CD14-positive monocyte (primary cell): Measurements from ENCODE around the gene PKD2L1. TPM values are rescaled to one million over a fixed set of nuclear protein-coding genes. Genes with fewer than 3 reads are reported as not detected.

Experiments
- DNase-seq, 3 donors: peaks; one replicate each; pipeline ENCODE4 v3.0.0-alpha.2; 2011 to 2022
- H2AFZ ChIP-seq: 2 replicates; pipeline ENCODE4 v1.6.0; 2012; ENCODE audit warnings: mild to moderate bottlenecking, low read depth, low read length, inconsistent platforms; ENCODE audit not compliant: insufficient read depth, poor library complexity, severe bottlenecking
- H3K27ac ChIP-seq, 2 donors: 1 replicate in 1 of 2; 2 replicates in 1 of 2; pipeline ENCODE4 v1.5.1; 2012 to 2013; ENCODE audit warnings: low read length in 2 of 2, control low read depth in 1 of 2, inconsistent platforms in 1 of 2, low read depth in 1 of 2, mild to moderate bottlenecking in 1 of 2
- H3K27me3 ChIP-seq, 2 donors: one replicate each; pipeline versions ENCODE4 v1.6.0 to v1.6.1; 2011 to 2013; ENCODE audit warnings: low read length in 2 of 2; ENCODE audit not compliant: control insufficient read depth in 2 of 2, insufficient read depth in 2 of 2
- H3K36me3 ChIP-seq, 2 donors: replicated peaks in 1 of 2; 1 replicate in 1 of 2; 2 replicates in 1 of 2; pipeline versions ENCODE4 v1.5.1 to v1.6.1; 2012 to 2013; ENCODE audit warnings: low read length in 2 of 2, control low read depth in 1 of 2, inconsistent platforms in 1 of 2, mild to moderate bottlenecking in 1 of 2; ENCODE audit not compliant: insufficient read depth in 2 of 2, control insufficient read depth in 1 of 2
- H3K4me1 ChIP-seq, 2 donors: 1 replicate in 1 of 2; 2 replicates in 1 of 2; pipeline versions ENCODE4 v1.5.1 to v1.6.1; 2012 to 2013; ENCODE audit warnings: low read length in 2 of 2, control low read depth in 1 of 2, inconsistent platforms in 1 of 2, mild to moderate bottlenecking in 1 of 2, moderate library complexity in 1 of 2; ENCODE audit not compliant: insufficient read depth in 2 of 2, control insufficient read depth in 1 of 2
- H3K4me2 ChIP-seq: replicated peaks from 2 replicates; pipeline ENCODE3; 2012; ENCODE audit warnings: low read length, moderate library complexity, mild to moderate bottlenecking; ENCODE audit not compliant: poor library complexity, severe bottlenecking; ENCODE audit errors: extremely low read depth
- H3K4me3 ChIP-seq, 3 experiments: fragments of 200-600 bp in 1 of 3; sonication (generic) in 1 of 3; replicated peaks in 1 of 3; 1 replicate in 2 of 3; 2 replicates in 1 of 3; pipeline ENCODE4 v1.5.1; 2011 to 2013; ENCODE audit warnings: low read length in 3 of 3, mild to moderate bottlenecking in 3 of 3, control low read depth in 2 of 3, low read depth in 2 of 3, inconsistent platforms in 1 of 3, moderate library complexity in 1 of 3
- H3K79me2 ChIP-seq: 2 replicates; pipeline ENCODE4 v1.6.0; 2012; ENCODE audit warnings: mild to moderate bottlenecking, control low read depth, inconsistent platforms, low read length, moderate library complexity; ENCODE audit not compliant: insufficient read depth
- H3K9ac ChIP-seq: 2 replicates; pipeline ENCODE4 v1.6.0; 2017; ENCODE audit warnings: low read length, mild to moderate bottlenecking; ENCODE audit not compliant: insufficient read depth, poor library complexity, severe bottlenecking
- H3K9me3 ChIP-seq, 2 donors: replicated peaks in 1 of 2; 1 replicate in 1 of 2; 2 replicates in 1 of 2; pipeline versions ENCODE4 v1.5.1 to v1.6.1; 2012 to 2013; ENCODE audit warnings: low read length in 2 of 2, control low read depth in 1 of 2; ENCODE audit not compliant: control insufficient read depth in 1 of 2, insufficient read depth in 1 of 2
- H4K20me1 ChIP-seq: 2 replicates; pipeline ENCODE4 v1.6.0; 2012; ENCODE audit warnings: mild to moderate bottlenecking, low read length, control low read depth, moderate library complexity; ENCODE audit not compliant: insufficient read depth
- H3K27ac Mint-ChIP-seq, 7 donors: one replicate each; pipeline ENCODE4 v1.8.0; 2020; ENCODE audit warnings: mild to moderate bottlenecking in 7 of 7, mixed read lengths in 7 of 7, moderate library complexity in 6 of 7, inconsistent platforms in 2 of 7
- H3K27me3 Mint-ChIP-seq, 3 donors: one replicate each; pipeline ENCODE4 v1.8.0; 2021 to 2022; ENCODE audit warnings: low read depth in 3 of 3, mild to moderate bottlenecking in 3 of 3, mixed read lengths in 3 of 3, moderate library complexity in 3 of 3, inconsistent platforms in 1 of 3
- H3K36me3 Mint-ChIP-seq, 2 donors: one replicate each; pipeline ENCODE4 v1.8.0; 2020; ENCODE audit warnings: mixed read lengths in 2 of 2, inconsistent platforms in 1 of 2, mild to moderate bottlenecking in 1 of 2
- H3K4me1 Mint-ChIP-seq: one replicate; pipeline ENCODE4 v1.8.0; 2020; ENCODE audit warnings: mild to moderate bottlenecking, mixed read lengths
- H3K4me3 Mint-ChIP-seq, 2 donors: one replicate each; pipeline ENCODE4 v1.8.0; 2020; ENCODE audit warnings: mild to moderate bottlenecking in 2 of 2, mixed read lengths in 2 of 2, moderate library complexity in 1 of 2
- H3K9me3 Mint-ChIP-seq, 7 donors: one replicate each; pipeline ENCODE4 v1.8.0; 2020 to 2022; ENCODE audit warnings: mixed read lengths in 7 of 7, mild to moderate bottlenecking in 6 of 7, moderate library complexity in 6 of 7, inconsistent platforms in 2 of 7
- WGBS: methylation state at CpG from one replicate; pipeline ENCODE4 v1.1.5; 2013; ENCODE audit warnings: missing lambda C conversion rate; ENCODE audit not compliant: insufficient coverage; 5-methylcytosine and 5-hydroxymethylcytosine counted together
- intact Hi-C, 2 donors: fragments of 100-400 bp; cut with micrococcal nuclease; formaldehyde crosslinking; loops; one replicate each; pipeline versions ENCODE4 v1.15.0 to v1.15.1; 2023
- polyA plus RNA-seq, 3 donors: library from polyadenylated mRNA; depleted of rRNA in 1 of 3; unstranded in 2 of 3; stranded (reverse) in 1 of 3; fragments of 300-500 nt in 2 of 3; fragments of >200 nt in 1 of 3; fragmentation: Illumina TruSeq in 2 of 3; gene quantifications; 1 replicate in 2 of 3; 2 replicates in 1 of 3; pipeline ENCODE4 v1.2.3, GENCODE V29; 2012 to 2021
- TF ChIP-seq, protein P1 (sequence below): fragments of 200-600 bp; IDR thresholded peaks from one replicate; pipeline ENCODE4 v1.8.0; 2022; ENCODE audit warnings: antibody characterized with exemption, mild to moderate bottlenecking

Gene PKD2L1
- polyA plus RNA-seq, 3 donors, result 0.15 to 1.5 TPM; not detected in 1

DNA sequence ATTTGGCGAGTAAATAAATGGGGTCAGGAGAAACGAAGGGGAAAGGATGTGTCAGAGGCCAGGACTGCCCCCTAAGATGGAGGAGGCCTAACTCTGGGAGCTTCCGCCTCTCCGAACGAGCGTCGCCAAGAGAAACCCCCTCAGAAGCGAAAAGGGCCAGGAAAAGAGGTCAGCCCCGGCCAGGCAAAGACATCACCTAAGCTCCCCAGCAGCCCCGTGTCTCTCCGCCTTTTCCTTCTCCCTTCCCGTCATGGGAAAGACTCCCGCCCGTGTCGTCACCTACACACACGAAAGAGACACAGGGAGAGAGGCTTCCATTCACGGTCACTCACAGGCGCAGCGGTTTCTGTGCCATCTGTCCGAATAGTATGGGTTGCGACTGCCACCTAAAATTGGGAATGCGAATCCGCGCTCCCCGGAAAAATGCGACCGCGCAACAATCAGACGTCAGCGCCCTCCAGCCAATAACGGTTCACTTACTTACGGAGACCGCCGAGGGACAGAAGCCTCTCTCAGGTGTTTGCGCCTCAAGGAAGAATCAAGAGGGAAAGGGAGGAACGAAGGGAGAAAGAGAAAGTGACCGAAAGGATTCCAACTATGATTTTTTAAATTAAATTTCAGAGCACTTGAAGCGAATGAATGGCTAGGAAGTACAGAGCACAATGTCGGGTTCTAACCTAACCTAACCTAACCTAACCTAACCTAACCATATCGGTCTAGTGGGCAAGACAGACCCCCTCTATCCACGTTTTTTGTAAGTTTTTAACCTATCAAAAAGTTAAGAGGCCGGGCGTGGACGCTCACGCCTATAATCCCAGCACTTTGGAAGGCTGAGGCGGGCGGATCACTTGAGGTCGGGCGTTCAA lies 62.6 kb downstream of the PKD2L1 start, which contains the start of gene CWF19L1:
Gene CWF19L1, minus strand, starts transcription at position 400 of the 866 bp plus-strand sequence. Its CDS starts 45 bp downstream, at position 355.
- peak within 1 kb of the TSS; percentile 78 to 96 (median 87) for H3K4me3 ChIP-seq
- no peaks in the 10 kb centered on the region for H4K20me1 ChIP-seq
- Mint-ChIP-seq H3K4me1 (peaks cover 20% of the 10 kb centered on the region), H3K27ac (peak within 1 kb of the TSS; percentile 96 to 99 (median 98)), H3K9me3 (no peaks in the 10 kb centered on the region), H3K27me3 (peaks cover 0 to 5% (median 0%) of the 10 kb centered on the region in 3 donors), H3K36me3 (peaks cover 7 to 21% of the 10 kb centered on the region in 2 donors), H3K4me3 (peak within 1 kb of the TSS; percentile 98 to 99)
- TF ChIP-seq, protein P1, sequence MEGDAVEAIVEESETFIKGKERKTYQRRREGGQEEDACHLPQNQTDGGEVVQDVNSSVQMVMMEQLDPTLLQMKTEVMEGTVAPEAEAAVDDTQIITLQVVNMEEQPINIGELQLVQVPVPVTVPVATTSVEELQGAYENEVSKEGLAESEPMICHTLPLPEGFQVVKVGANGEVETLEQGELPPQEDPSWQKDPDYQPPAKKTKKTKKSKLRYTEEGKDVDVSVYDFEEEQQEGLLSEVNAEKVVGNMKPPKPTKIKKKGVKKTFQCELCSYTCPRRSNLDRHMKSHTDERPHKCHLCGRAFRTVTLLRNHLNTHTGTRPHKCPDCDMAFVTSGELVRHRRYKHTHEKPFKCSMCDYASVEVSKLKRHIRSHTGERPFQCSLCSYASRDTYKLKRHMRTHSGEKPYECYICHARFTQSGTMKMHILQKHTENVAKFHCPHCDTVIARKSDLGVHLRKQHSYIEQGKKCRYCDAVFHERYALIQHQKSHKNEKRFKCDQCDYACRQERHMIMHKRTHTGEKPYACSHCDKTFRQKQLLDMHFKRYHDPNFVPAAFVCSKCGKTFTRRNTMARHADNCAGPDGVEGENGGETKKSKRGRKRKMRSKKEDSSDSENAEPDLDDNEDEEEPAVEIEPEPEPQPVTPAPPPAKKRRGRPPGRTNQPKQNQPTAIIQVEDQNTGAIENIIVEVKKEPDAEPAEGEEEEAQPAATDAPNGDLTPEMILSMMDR, result no peak
- intact Hi-C loops, result loop anchor here in 1 of 2 donors (10.0 kb wide), 1 partner anchor 83 kb away; the partner anchor contains the start of gene ERLIN1
- H3K9ac ChIP-seq, result peak within 1 kb of the TSS; percentile 81
- DNase-seq, result peak; percentile 54 to 72 (median 61)
- H3K4me1 ChIP-seq, result peaks cover 16 to 18% of the 10 kb centered on the region in 2 donors
- peak within 1 kb of the TSS; percentile 89 for H3K4me2 ChIP-seq
- H3K79me2 ChIP-seq, result peaks cover 54% of the 10 kb centered on the region
- no peaks in the 10 kb centered on the region for H3K9me3 ChIP-seq
- peak within 1 kb of the TSS; percentile 86 for H2AFZ ChIP-seq
- 1% methylated on average over 31 of the region's 49 CpGs for WGBS
- peaks cover under 1 to 3% of the 10 kb centered on the region in 2 donors for H3K36me3 ChIP-seq
- no peaks in the 10 kb centered on the region for H3K27me3 ChIP-seq
- H3K27ac ChIP-seq, result peak within 1 kb of the TSS; percentile 77 to 93

DNA sequence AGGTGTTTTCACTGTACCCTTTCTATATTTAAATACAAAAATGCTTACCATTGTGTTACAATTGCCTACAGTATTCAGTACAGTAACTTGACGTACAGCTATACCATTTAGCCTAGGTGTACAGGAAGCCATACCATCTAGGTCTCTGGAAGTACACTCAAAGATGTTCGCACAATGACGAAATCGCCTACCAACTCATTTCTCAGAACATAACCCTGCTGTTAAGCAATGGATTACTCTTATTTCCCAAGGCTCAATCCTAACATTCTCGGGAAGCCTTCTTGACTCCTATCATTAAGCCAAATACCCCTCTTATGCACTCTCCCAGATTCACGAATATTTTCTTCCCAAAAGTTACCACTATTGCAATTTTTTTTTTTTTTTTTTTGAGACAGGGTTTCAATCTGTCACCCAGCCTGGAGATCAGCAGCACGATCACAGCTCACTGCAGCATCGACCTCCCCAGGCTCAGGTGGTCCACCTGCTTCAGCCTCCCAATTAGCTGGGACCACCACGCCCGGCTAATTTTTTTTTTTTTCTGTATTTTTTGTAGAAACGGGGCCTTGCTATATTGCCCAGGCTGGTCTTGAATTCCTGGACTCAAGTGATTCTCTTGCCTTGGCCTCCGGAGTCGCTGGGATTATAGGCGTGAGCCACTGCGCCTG lies 64.1 kb downstream of the PKD2L1 start:
- TF ChIP-seq, protein P1, result no peak
- DNase-seq, result peak in 1 of 3 donors; percentile 19
- H3K9me3 ChIP-seq, result no peaks in the 10 kb centered on the region
- peak overlapping the region; percentile 89 for H3K4me2 ChIP-seq
- no peak overlapping the region for H3K9ac ChIP-seq
- no peak overlapping the region for H2AFZ ChIP-seq
- peaks cover 20% of the 10 kb centered on the region for H3K4me1 Mint-ChIP-seq
- H3K79me2 ChIP-seq, result peaks cover 66% of the 10 kb centered on the region
- H4K20me1 ChIP-seq, result no peaks in the 10 kb centered on the region
- 83% methylated on average over 12 of the region's 15 CpGs for whole genome bisulfite sequencing
- peaks cover 15% of the 10 kb centered on the region in 2 donors for H3K36me3 ChIP-seq
- no peaks in the 10 kb centered on the region for H3K9me3 Mint-ChIP-seq
- peaks cover 0 to 4% (median 0%) of the 10 kb centered on the region in 3 donors for H3K27me3 Mint-ChIP-seq
- H3K27me3 ChIP-seq, result no peaks in the 10 kb centered on the region
- peak overlapping the region in 4 of 7 donors; percentile 7 to 76 (median 64) for H3K27ac Mint-ChIP-seq
- peaks cover 16 to 18% of the 10 kb centered on the region in 2 donors for H3K4me1 ChIP-seq
- H3K27ac ChIP-seq, result peak overlapping the region in 1 of 2 donors; percentile 77
- H3K36me3 Mint-ChIP-seq, result peaks cover 19 to 30% of the 10 kb centered on the region in 2 donors
- H3K4me3 ChIP-seq, result peak overlapping the region in 1 of 3 experiments; percentile 96
- peak overlapping the region in 1 of 2 donors; percentile 98 for H3K4me3 Mint-ChIP-seq
- intact Hi-C loops, result loop anchor here in 1 of 2 donors (10.0 kb wide), 1 partner anchor 81 kb away; the partner anchor contains the start of gene ERLIN1
